ENCODE data around the gene NDRG4. TPM values are rescaled to one million over a fixed set of nuclear protein-coding genes. Genes with fewer than 3 reads are reported as not detected.

Gene NDRG4, protein sequence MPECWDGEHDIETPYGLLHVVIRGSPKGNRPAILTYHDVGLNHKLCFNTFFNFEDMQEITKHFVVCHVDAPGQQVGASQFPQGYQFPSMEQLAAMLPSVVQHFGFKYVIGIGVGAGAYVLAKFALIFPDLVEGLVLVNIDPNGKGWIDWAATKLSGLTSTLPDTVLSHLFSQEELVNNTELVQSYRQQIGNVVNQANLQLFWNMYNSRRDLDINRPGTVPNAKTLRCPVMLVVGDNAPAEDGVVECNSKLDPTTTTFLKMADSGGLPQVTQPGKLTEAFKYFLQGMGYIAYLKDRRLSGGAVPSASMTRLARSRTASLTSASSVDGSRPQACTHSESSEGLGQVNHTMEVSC
- total RNA-seq, result 30.1 and 38.7 TPM in 2 replicates

- TF ChIP-seq CTCF (IDR thresholded peaks at IDR 0.05; ENCODE audit: insufficient read depth, low read length, poor library complexity, severe bottlenecking), result no peak
- Histone ChIP-seq H3K4me3 (ENCODE audit: low read depth, low read length) (peak within 1 kb of the TSS; percentile 56), H3K36me3 (ENCODE audit: control insufficient read depth, insufficient read depth, low read length) (no peaks in the 10 kb centered on the region), H3K27me3 (ENCODE audit: control insufficient read depth, insufficient read depth, low read length) (no peaks in the 10 kb centered on the region)
- DNase-seq (ENCODE audit: low read depth), result peak; percentile 86
Observed at GRCh38 chr16:58499615-58500351, at the start of gene NDRG4. NDRG4 (plus strand) TSS chr16:58500143; CDS start chr16:58500249, 106 bp downstream.

DNA sequence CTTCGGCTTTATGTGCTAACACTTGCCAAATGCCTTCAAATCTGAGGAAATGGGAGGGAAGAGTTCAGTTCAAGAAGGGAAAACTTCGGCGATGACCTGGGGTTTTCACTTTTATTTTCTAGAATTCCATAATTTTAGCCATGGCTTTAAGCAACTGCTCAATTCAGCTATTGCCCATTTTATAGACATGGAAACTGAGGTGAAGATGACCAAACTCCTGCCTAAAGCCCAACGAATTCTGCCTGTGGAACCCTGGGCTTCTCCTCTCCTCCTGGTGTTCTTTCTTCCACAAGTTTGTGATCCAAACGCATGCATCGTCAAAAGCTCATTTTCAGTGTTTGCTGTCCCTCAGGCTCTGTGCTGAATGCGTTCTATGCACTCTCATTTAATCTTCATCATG is 49.4 kb upstream of the NDRG4 start:
- Histone ChIP-seq H3K36me3 (ENCODE audit: control insufficient read depth, insufficient read depth, low read length) (no peaks in the 10 kb centered on the region), H3K4me3 (ENCODE audit: low read depth, low read length) (no peak overlapping the region), H3K27me3 (ENCODE audit: control insufficient read depth, insufficient read depth, low read length) (peaks cover 6% of the 10 kb centered on the region)
- DNase-seq (ENCODE audit: low read depth), result no peak
- TF ChIP-seq CTCF (IDR thresholded peaks at IDR 0.05; ENCODE audit: insufficient read depth, low read length, poor library complexity, severe bottlenecking), result no peak

DNA sequence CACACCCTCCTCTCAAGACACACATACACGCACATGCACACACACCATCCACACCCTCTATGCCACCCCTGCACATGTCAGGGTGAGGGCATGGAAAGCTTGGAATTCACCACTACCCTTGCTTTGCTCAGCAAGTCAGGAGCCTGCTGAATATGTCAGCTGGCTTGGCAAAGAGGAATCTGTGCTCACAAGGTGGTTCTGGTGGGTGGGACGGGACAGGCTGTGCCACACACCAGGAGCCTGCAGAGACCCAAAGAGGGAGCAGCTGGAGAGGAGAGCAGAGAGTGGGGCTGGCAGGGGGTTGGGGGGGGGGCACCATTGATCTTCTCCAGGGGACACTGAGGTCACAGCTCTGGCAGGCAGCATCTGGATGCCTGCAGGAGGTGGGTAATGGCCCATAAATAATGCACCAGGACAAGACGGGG is 48.7 kb upstream of the NDRG4 start:
- no peaks in the 10 kb centered on the region for H3K36me3 ChIP-seq (ENCODE audit: control insufficient read depth, insufficient read depth, low read length)
- H3K27me3 ChIP-seq (ENCODE audit: control insufficient read depth, insufficient read depth, low read length), result peaks cover 6% of the 10 kb centered on the region
- no peak for DNase-seq (ENCODE audit: low read depth)
- H3K4me3 ChIP-seq (ENCODE audit: low read depth, low read length), result no peak overlapping the region
- TF ChIP-seq CTCF (IDR thresholded peaks at IDR 0.05; ENCODE audit: insufficient read depth, low read length, poor library complexity, severe bottlenecking), result no peak

GRCh38 chr16:58451945-58452401 is 48.0 kb upstream of the NDRG4 start:
- Histone ChIP-seq H3K27me3 (ENCODE audit: control insufficient read depth, insufficient read depth, low read length) (peaks cover 6% of the 10 kb centered on the region), H3K36me3 (ENCODE audit: control insufficient read depth, insufficient read depth, low read length) (no peaks in the 10 kb centered on the region), H3K4me3 (ENCODE audit: low read depth, low read length) (no peak overlapping the region)
- TF ChIP-seq CTCF (IDR thresholded peaks at IDR 0.05; ENCODE audit: insufficient read depth, low read length, poor library complexity, severe bottlenecking), result no peak
- DNase-seq (ENCODE audit: low read depth), result peak; percentile 26

DNA sequence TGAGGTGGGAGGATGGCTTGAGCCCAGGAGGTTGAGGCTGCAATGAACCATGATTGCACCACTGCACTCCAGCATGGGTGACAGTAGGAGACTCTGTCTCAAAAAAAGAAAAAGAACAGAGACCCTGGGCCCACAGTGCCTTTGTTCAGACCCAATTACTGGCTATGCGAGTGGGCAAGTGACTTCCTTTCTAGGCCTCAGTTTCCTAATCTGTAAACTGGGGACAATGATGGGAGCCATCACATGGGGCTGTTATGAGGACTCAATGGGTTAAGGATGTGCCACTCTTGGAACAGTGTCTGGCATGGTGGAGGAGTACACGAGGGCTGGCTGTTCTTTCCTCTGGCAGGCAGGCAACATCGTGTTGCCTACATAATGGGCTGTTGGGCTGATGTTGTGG is 47.3 kb upstream of the NDRG4 start:
- no peak for DNase-seq (ENCODE audit: low read depth)
- Histone ChIP-seq H3K36me3 (ENCODE audit: control insufficient read depth, insufficient read depth, low read length) (no peaks in the 10 kb centered on the region), H3K27me3 (ENCODE audit: control insufficient read depth, insufficient read depth, low read length) (peaks cover 6% of the 10 kb centered on the region), H3K4me3 (ENCODE audit: low read depth, low read length) (no peak overlapping the region)
- no peak for TF ChIP-seq CTCF (IDR thresholded peaks at IDR 0.05; ENCODE audit: insufficient read depth, low read length, poor library complexity, severe bottlenecking)

All from kidney epithelial cell (primary cell).